SIG-M5 treated with dmso at 0.1 percent for 504 hours (cell line): ENCODE data around the gene NOS3.
"Not testable (repeated sequence)": the region's sequence is repeated elsewhere in the genome, so short reads cannot be mapped to it uniquely, and the experiment has no call there.

Experiments used
- DNase-seq: peaks from one replicate; lab custom pipeline; 2025; ENCODE audit not compliant: unreplicated experiment; lab: John Stamatoyannopoulos, UW

The NOS3 gene

GRCh38 chr7:151013733-151014497 lies 23.1 kb downstream of the NOS3 start:
- peak; percentile 65 for DNase-seq

DNA sequence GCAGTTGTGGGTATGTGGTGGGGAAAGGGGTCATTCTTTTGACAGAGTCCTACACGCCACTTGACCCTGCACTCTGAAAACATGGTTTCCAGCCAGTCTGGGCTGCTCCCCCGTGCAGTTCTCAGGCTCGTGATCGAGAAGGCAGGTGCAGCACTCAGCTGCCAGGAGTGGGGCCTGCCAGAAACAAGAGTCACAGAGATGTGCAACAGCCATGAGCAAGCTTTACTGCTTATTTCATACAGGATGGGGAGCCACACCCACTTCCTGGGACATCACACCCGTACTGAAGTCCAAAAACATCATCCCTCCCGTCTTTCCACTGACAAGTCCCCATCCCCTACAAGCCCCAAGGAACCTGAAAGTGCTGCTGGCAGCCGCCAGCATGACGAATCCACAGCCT lies 24.1 kb downstream of the NOS3 start:
- no peak for DNase-seq

DNA sequence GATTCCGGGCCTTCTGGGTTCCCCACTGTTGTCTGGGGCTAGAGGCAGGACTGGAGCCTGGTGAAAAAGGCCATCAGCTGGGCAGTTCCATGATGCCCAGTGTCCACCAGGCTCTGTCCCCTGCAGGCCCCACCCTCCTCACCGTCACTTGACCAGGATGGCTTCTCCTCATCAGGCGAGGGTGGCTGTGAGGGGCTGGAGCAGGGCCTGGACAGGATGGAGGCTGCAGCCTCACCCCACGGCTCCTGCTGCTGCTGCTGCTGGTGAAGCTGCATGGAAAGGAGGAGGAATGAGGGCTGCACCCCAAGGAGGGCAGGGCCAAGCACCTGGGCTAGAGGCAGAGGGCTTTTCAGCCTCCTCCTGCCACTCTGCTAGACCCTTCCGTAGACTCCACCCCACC lies 25.1 kb downstream of the NOS3 start:
- DNase-seq: no peak

- no peak for DNase-seq
Observed at GRCh38 chr7:151016505-151016904, 25.7 kb downstream of the NOS3 start.

DNA sequence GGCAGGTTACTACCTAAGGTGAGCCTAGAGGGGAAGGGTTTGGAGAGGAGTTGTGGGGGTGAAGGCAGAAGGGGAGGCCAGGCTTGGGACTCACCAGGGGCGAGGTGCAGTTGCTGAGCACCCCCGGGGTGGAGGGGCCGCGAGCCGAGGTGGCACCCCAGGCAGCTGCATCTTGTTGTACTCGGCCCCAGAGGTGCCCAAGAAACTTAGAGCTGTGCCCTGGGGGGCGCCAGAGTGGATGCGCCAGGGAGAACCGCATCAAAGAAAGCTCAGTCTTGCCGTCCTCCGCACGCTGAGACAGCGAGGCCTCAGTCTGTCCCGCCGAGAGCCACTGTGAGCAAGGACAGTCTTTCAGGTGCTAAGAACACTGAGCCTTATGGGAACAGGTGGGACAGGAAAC lies 26.1 kb downstream of the NOS3 start:
- DNase-seq: no peak

GRCh38 chr7:151017370-151017952 lies 26.6 kb downstream of the NOS3 start:
- no peak for DNase-seq

DNA sequence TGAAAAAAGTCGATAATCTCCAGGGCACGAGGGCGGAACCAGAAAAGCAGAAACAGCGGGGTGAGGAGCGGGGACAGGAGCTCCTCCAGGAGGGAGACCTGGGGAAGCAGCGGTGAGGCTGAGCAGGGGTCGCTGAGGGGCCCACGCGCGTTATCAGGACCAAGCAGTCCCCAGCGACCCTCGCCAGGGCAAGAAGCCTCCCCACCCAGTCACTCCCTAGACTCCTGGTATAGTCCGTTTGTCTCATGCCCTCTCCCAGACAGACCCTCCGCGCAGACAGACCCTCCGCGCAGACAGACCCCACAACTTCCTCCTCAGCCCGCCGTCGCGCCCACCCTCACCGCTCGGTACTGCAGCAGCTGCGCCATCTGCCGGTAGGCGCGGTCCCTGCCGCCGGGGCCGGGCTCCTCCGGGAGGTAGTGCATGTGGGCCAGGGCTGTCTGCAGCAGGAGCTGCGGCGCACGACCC lies 27.2 kb downstream of the NOS3 start:
- DNase-seq: peak; percentile 36

DNA sequence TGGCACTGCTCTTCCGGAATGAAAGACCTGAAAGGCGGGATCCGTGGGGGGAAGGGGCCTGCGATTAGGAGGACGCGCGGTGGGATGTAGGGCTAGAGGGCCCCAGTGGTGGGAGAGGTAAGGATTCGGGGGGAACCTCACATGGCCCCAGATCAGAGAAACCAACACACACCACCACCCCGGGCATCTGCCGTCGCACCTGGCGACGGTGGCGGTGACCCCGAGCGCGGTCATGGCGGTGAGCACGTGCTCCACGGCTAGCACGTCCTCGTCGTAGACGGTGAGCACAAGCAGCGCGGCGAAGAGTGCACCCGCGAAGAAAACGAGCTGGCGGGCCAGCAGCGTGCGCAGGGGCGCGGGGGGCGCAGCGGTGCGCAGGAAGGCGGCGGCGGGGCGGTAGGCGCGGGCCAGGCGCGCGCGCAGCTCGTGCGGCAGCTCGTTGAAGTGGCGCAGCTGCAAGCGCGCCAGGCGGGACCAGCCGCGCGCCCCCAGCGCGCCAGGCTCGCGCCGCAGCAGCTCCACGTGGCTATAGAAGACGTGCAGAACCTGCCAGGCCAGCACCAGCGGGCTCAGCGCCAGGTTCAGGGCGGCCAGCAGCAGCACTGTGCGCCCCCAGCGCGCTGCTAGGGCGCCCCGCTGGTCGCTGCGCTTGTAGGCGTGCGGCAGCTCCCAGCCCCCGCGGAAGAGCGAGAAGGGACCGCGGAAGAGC lies 27.8 kb downstream of the NOS3 start:
- DNase-seq: no peak

DNA sequence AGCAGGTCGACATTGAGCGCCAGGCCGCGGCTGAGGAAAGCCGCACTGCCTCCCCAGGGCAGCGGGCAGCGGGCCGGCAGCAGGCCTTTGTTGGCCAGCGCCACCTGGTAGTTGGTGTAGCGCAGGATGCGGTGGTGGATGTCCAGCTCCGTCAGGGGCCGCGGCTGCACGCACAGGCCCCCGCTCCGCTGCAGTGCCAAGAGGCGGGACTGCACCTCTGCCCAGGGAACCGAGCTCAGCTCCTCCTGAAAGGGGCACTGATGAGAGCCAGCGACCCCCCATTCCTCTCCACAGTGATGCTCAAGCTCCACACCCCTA lies 28.3 kb downstream of the NOS3 start:
- no peak for DNase-seq

DNA sequence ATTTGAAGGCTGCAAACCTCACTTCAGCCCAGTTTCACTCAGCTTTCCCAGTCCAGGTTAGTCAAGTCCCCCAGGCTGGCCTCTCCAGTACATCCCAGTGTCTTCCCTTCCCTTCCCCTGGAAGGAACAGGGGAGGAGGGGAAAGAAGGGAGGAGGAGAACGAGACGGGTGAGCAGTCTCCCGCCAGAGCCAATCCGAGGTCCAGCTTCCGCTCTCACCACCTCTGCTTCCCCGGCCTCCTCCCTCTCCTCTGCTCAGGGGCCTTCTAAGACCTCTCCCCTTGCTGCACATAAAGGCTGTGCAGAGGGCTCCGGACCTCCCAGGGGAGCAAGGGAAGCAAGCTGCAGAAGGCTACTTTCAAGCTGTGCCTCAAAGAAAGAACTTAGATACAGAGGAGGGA lies 29.4 kb downstream of the NOS3 start:
- DNase-seq: no peak

- no peak for DNase-seq
Observed at GRCh38 chr7:151023232-151023631, 32.4 kb downstream of the NOS3 start.

- DNase-seq: peak; percentile 28
Observed at GRCh38 chr7:151024435-151025056, 33.7 kb downstream of the NOS3 start, which contains the start of gene ATG9B. TSS of gene ATG9B (minus strand) at chr7:151024494. CDS start at chr7:151024423, 71 bp downstream.

DNA sequence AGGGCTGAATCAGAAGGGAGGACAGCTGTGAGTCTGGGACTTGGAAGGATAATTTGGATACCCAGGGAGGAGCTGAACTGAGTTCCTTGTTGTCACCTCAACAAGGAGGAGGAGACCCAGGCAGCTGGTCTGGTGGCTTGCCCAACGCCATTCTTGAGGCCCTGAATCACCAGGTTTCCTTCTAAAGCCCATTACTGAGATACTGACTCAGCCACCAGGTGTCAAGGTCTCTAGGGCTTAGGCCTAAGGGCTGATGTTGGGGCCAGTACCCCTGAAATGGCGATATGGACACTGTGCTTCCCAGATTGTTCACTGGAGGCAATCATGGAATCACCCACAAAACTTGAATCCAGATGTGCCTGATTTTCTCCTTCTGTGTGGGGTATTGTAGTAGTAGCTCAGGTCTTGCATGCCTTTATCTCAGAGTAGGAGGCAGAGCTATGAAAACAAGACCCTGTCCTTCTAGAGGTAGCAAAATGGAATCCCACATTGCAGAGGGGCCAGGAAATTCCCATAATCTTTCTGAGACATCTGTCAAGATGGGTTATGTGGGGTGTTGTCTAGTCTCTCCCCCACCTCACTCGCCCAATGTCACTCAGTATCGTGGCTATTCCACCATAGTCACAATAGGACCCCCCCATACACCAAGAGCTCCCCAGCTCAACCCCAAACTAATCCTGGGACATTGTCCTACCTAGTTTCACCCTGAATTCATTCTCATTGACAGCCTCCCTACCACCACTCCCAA lies 35.3 kb downstream of the NOS3 start:
- no peak for DNase-seq

DNA sequence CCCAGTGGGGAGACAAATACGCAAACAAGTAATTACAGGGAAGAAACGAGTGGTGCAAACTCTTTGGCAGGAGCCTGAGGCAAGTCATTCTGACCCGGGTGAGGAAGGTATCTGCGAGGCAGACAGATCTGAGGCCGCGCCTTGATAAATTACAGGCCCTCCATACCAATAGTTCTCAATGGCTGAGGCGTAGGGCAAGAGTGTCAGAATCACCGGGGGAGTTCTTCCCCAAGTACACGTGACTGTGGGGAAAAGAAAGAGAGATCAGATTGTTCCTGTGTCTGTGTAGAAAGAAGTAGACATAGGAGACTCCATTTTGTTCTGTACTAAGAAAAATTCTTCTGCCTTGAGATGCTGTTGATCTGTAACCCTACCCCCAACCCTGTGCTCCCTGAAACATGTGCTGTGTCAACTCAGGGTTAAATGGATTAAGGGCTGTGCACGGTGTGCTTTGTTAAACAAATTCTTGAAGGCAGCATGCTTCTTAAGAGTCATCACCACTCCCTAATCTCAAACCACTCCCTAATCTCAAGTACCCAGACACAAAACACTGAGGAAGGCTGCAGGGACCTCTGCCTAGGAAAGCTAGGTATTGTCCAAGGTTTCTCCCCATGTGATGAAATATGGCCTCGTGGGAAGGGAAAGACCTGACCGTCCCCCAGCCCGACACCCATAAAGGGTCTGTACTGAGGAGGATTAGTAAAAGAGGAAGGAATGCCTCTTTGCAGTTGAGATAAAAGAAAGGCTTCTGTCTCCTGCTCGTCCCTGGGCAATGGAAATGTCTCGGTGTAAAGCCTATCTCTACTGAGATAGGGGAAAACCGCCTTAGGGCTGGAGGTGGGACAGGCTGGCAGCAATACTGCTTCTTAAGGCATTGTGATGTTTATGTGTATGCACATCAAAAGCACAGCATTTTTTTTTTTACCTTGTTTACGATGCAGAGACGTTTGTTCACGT lies 36.2 kb downstream of the NOS3 start:
- DNase-seq: not testable (repeated sequence)

GRCh38 chr7:151027728-151028130 lies 36.9 kb downstream of the NOS3 start:
- not testable (repeated sequence) for DNase-seq

- peak; percentile 96 for DNase-seq
Observed at GRCh38 chr7:151028131-151028947, 37.5 kb downstream of the NOS3 start, which contains the start of gene ABCB8. TSS of gene ABCB8 (plus strand) at chr7:151028450. CDS start at chr7:151028516, 66 bp downstream.

GRCh38 chr7:151028948-151029501 lies 38.2 kb downstream of the NOS3 start:
- no peak for DNase-seq

GRCh38 chr7:151031011-151031410 lies 40.2 kb downstream of the NOS3 start:
- no peak for DNase-seq
